HL-60 (cell line): Measurements from ENCODE around the gene TACC3.

Source experiments
- CTCF ChIP-seq: IDR thresholded peaks from one replicate; pipeline ENCODE4 v1.5.1; 2011; ENCODE audit warnings: low read length, control low read depth, inconsistent platforms; ENCODE audit not compliant: insufficient read depth
- POLR2AphosphoS5 ChIP-seq: IDR thresholded peaks from 2 replicates; pipeline ENCODE4 v1.6.1; 2012; ENCODE audit warnings: low read depth

- TF ChIP-seq CTCF (no peak), POLR2AphosphoS5 (no peak)
Observed at GRCh38 chr4:1686440-1687036, 34.8 kb upstream of the TACC3 start.
